SK-N-SH (cell line): ENCODE data around the gene NUP43. TPM values are rescaled to one million over a fixed set of nuclear protein-coding genes. Genes with fewer than 3 reads are reported as not detected.

Experiments used
- CTCF ChIA-PET: fragments of 300-600, 350-600 bp; formaldehyde crosslinking; extraction: SDS; loops from one replicate; lab custom pipeline; 2021; lab: Yijun Ruan, JAX
- POLR2A ChIA-PET: fragments of 350-600 bp; sonication (Branson Sonifier 250); formaldehyde crosslinking; extraction: SDS; loops from one replicate; lab custom pipeline; 2020; ENCODE audit warnings: antibody characterized with exemption, inconsistent platforms; lab: Yijun Ruan, JAX
- DNase-seq: peaks from one replicate; pipeline ENCODE4 v3.0.0; 2012
- H2AFZ ChIP-seq: fragments of 200-600 bp; sonication (generic); 2 replicates; pipeline ENCODE4 v1.8.1; 2016; ENCODE audit warnings: antibody characterized with exemption, mild to moderate bottlenecking, low read depth
- H3F3A ChIP-seq: fragments of 200-600 bp; sonication (generic); replicated peaks from 2 replicates; pipeline ENCODE3; 2016; ENCODE audit warnings: antibody characterized with exemption, mild to moderate bottlenecking; ENCODE audit not compliant: insufficient read depth
- H3K27ac ChIP-seq, 2 experiments: fragments of 200-500 bp in 1 of 2; fragments of 200-600 bp in 1 of 2; sonication (Bioruptor generic) in 1 of 2; sonication (generic), shearing (Covaris generic) in 1 of 2; 2 replicates each; pipeline versions ENCODE4 v1.5.1 to v1.6.1; 2014 to 2016; ENCODE audit warnings: low read depth in 2 of 2, inconsistent platforms in 1 of 2, low read length in 1 of 2, mild to moderate bottlenecking in 1 of 2, mixed read lengths in 1 of 2
- H3K27me3 ChIP-seq: fragments of 200-600 bp; sonication (generic), shearing (Covaris generic); 2 replicates; pipeline ENCODE4 v1.6.1; 2016; ENCODE audit warnings: mixed run types; ENCODE audit not compliant: insufficient read depth
- H3K36me3 ChIP-seq, 2 experiments: fragments of 200-500 bp in 1 of 2; fragments of 200-600 bp in 1 of 2; sonication (Bioruptor generic) in 1 of 2; sonication (generic) in 1 of 2; replicated peaks in 1 of 2; 2 replicates each; pipeline versions ENCODE3 to v1.5.1; 2014 to 2016; ENCODE audit warnings: low read length in 1 of 2, mild to moderate bottlenecking in 1 of 2; ENCODE audit not compliant: insufficient read depth in 2 of 2, control insufficient read depth in 1 of 2
- H3K4me1 ChIP-seq, 2 experiments: fragments of 200-500 bp in 1 of 2; fragments of 200-600 bp in 1 of 2; sonication (Bioruptor generic) in 1 of 2; sonication (generic), shearing (Covaris generic) in 1 of 2; 2 replicates each; pipeline versions ENCODE4 v1.5.1 to v1.6.1; 2014 to 2016; ENCODE audit warnings: low read depth in 1 of 2, low read length in 1 of 2, mixed run types in 1 of 2; ENCODE audit not compliant: insufficient read depth in 2 of 2, control insufficient read depth in 1 of 2
- H3K4me2 ChIP-seq: fragments of 200-600 bp; sonication (generic), shearing (Covaris generic); 2 replicates; pipeline ENCODE4 v1.6.1; 2017; ENCODE audit warnings: mixed run types
- H3K4me3 ChIP-seq, 2 experiments: fragments of 200-500 bp in 1 of 2; fragments of 200-600 bp in 1 of 2; sonication (Bioruptor generic) in 1 of 2; sonication (generic), shearing (Covaris generic) in 1 of 2; 2 replicates each; pipeline versions ENCODE4 v1.5.1 to v1.8.1; 2014 to 2016; ENCODE audit warnings: low read depth in 2 of 2, inconsistent platforms in 1 of 2, low read length in 1 of 2, mild to moderate bottlenecking in 1 of 2, mixed read lengths in 1 of 2, moderate library complexity in 1 of 2
- H3K79me2 ChIP-seq: fragments of 200-600 bp; sonication (generic); 2 replicates; pipeline ENCODE4 v1.8.1; 2017; ENCODE audit warnings: mild to moderate bottlenecking; ENCODE audit not compliant: insufficient read depth
- H3K9ac ChIP-seq: fragments of 200-600 bp; sonication (generic); 2 replicates; pipeline ENCODE4 v1.6.1; 2017; ENCODE audit warnings: mixed run types
- H3K9me2 ChIP-seq: fragments of 200-600 bp; sonication (generic); 2 replicates; pipeline ENCODE4 v1.6.1; 2017; ENCODE audit warnings: mixed run types
- H3K9me3 ChIP-seq: fragments of 200-600 bp; sonication (generic); 2 replicates; pipeline ENCODE4 v1.6.1; 2017; ENCODE audit warnings: mixed run types, mild to moderate bottlenecking, moderate library complexity
- H4K20me1 ChIP-seq: fragments of 200-600 bp; sonication (generic); 2 replicates; pipeline ENCODE4 v1.6.1; 2017; ENCODE audit warnings: mild to moderate bottlenecking, mixed run types; ENCODE audit not compliant: insufficient read depth
- CHD2 ChIP-seq: fragments of 150-350 bp; IDR thresholded peaks from 2 replicates; pipeline ENCODE4 v1.6.1; 2018; ENCODE audit warnings: low read length; ENCODE audit not compliant: partially characterized antibody
- ELF1 ChIP-seq: IDR thresholded peaks from 2 replicates; pipeline ENCODE4 v1.4.0; 2012
- EZH2phosphoT487 ChIP-seq: fragments of 200-600 bp; sonication (generic); IDR thresholded peaks from 2 replicates; pipeline ENCODE4 v1.6.1; 2017; ENCODE audit warnings: low read depth, mixed run types, mild to moderate bottlenecking, antibody characterized with exemption, moderate library complexity, borderline replicate concordance
- FOXM1 ChIP-seq: IDR thresholded peaks from 2 replicates; pipeline ENCODE4 v1.4.0; 2012; ENCODE audit warnings: low read depth, mild to moderate bottlenecking
- GATA2 ChIP-seq: sonication (generic); formaldehyde crosslinking; IDR thresholded peaks from 2 replicates; pipeline ENCODE4 v1.5.0; 2020; ENCODE audit warnings: mild to moderate bottlenecking, missing genetic modification reagents
- JUND ChIP-seq: IDR thresholded peaks from 2 replicates; pipeline ENCODE4 v1.4.0; 2012
- MEF2A ChIP-seq: IDR thresholded peaks from 2 replicates; pipeline ENCODE4 v1.4.0; 2012; ENCODE audit warnings: low read depth, borderline replicate concordance
- NFIC ChIP-seq: IDR thresholded peaks from 2 replicates; pipeline ENCODE4 v1.4.0; 2012; ENCODE audit warnings: borderline replicate concordance
- NRF1 ChIP-seq: IDR thresholded peaks from 2 replicates; pipeline ENCODE4 v1.6.1; 2012; ENCODE audit warnings: low read depth, mild to moderate bottlenecking, low read length
- POLR2AphosphoS5 ChIP-seq: IDR thresholded peaks from 2 replicates; pipeline ENCODE4 v1.6.1; 2012; ENCODE audit warnings: low read depth, low read length
- RFX5 ChIP-seq: IDR thresholded peaks from 2 replicates; pipeline ENCODE4 v1.6.1; 2012; ENCODE audit warnings: mild to moderate bottlenecking, improper control_type of control experiment, low read length
- RXRA ChIP-seq: IDR thresholded peaks from 2 replicates; pipeline ENCODE4 v1.4.0; 2012; ENCODE audit warnings: low read depth, mild to moderate bottlenecking, borderline replicate concordance
- SMC3 ChIP-seq: IDR thresholded peaks from 2 replicates; pipeline ENCODE4 v1.6.1; 2012; ENCODE audit warnings: low read depth, low read length, improper control_type of control experiment
- TAF1 ChIP-seq: IDR thresholded peaks from 2 replicates; pipeline ENCODE4 v1.6.1; 2012; ENCODE audit warnings: low read depth, mild to moderate bottlenecking, low read length, moderate library complexity, borderline replicate concordance
- TCF12 ChIP-seq: IDR thresholded peaks from 2 replicates; pipeline ENCODE4 v1.4.0; 2012
- YY1 ChIP-seq: IDR thresholded peaks from 2 replicates; pipeline ENCODE4 v1.4.0; 2012; ENCODE audit warnings: low read depth, mild to moderate bottlenecking
- WGBS: methylation state at CpG from one replicate; pipeline ENCODE4 v1.1.6; 2017; ENCODE audit warnings: low lambda C conversion rate; 5-methylcytosine and 5-hydroxymethylcytosine counted together
- polyA plus RNA-seq, 3 experiments: library from polyadenylated mRNA; depleted of rRNA; stranded (reverse); fragments of >200 nt; gene quantifications; 2 replicates each; pipeline ENCODE4 v1.2.3, GENCODE V29; 2012
- TF ChIP-seq, protein P1 (sequence below): IDR thresholded peaks from 2 replicates; pipeline ENCODE4 v1.4.0; 2012; ENCODE audit warnings: low read depth, borderline replicate concordance
- TF ChIP-seq, protein P2 (sequence below): fragments of 150-350 bp; IDR thresholded peaks from 2 replicates; pipeline ENCODE4 v1.6.1; 2016; ENCODE audit warnings: mild to moderate bottlenecking, low read depth, low read length
- TF ChIP-seq, protein P3 (sequence below): fragments of 200-600 bp; sonication (generic); IDR thresholded peaks from 2 replicates; pipeline ENCODE4 v1.6.1; 2017; ENCODE audit warnings: antibody characterized with exemption, mild to moderate bottlenecking, moderate library complexity
- TF ChIP-seq, protein P4 (sequence below): IDR thresholded peaks from 2 replicates; pipeline ENCODE4 v1.4.0; 2012; ENCODE audit warnings: low read depth, borderline replicate concordance

The NUP43 gene
- polyA plus RNA-seq, 1 of the 3 experiments (the other 2 are of a cell fraction): 10.1 TPM

DNA sequence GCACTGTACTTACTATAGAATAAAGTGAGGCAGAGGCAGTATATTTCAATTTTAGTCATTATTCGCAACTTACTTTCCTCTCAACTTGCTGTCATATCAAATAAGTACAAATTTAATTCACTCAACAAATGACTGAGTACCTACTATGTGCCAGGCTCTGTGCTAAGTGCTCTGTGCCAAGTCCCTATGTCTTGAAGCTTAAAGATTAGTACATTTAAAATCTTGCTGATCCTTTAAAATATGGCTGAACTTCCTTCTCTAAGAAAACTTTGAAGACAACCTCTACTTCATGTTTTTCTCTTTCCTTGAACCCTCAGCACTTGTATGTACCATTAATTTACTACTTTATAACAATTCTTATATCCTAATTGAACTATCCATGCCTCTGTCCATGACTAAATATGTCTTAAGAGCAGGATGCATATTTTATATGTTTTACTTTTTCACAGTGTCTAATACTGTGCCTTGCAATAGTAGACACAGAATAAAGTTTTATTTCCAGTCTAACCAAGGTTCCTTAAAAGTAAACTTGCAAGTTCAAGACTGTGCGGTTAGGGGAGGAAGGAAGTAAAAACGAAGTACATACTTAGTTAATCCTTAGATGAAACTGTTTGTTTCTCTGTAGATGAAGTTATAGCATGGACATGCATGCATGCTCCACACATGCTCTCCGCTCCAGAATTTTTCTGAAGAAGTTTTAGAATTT, 18.4 kb downstream of the NUP43 start:
- H3K9me3 ChIP-seq: no peaks in the 10 kb centered on the region
- POLR2A ChIA-PET: no interaction called here
- DNase-seq: no peak
- no peak overlapping the region for H3K27ac ChIP-seq
- CTCF ChIA-PET: no interaction called here
- no peaks in the 10 kb centered on the region for H3K27me3 ChIP-seq
- peaks cover 14% of the 10 kb centered on the region for H3F3A ChIP-seq
- 86% methylated on average over 4 of the region's 4 CpGs for WGBS
- TF ChIP-seq TCF12 (no peak), GATA2 (CRISPR knock-in tag) (no peak), RFX5 (no peak), SMC3 (no peak), NFIC (no peak), MEF2A (no peak), EZH2phosphoT487 (no peak), CHD2 (no peak), POLR2AphosphoS5 (no peak), NRF1 (no peak), TAF1 (no peak), ELF1 (no peak), JUND (no peak), RXRA (no peak), YY1 (no peak), FOXM1 (no peak)
- TF ChIP-seq, protein P1, sequence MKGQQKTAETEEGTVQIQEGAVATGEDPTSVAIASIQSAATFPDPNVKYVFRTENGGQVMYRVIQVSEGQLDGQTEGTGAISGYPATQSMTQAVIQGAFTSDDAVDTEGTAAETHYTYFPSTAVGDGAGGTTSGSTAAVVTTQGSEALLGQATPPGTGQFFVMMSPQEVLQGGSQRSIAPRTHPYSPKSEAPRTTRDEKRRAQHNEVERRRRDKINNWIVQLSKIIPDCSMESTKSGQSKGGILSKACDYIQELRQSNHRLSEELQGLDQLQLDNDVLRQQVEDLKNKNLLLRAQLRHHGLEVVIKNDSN: no peak
- TF ChIP-seq, protein P2, sequence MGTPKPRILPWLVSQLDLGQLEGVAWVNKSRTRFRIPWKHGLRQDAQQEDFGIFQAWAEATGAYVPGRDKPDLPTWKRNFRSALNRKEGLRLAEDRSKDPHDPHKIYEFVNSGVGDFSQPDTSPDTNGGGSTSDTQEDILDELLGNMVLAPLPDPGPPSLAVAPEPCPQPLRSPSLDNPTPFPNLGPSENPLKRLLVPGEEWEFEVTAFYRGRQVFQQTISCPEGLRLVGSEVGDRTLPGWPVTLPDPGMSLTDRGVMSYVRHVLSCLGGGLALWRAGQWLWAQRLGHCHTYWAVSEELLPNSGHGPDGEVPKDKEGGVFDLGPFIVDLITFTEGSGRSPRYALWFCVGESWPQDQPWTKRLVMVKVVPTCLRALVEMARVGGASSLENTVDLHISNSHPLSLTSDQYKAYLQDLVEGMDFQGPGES: no peak
- TF ChIP-seq, protein P3, sequence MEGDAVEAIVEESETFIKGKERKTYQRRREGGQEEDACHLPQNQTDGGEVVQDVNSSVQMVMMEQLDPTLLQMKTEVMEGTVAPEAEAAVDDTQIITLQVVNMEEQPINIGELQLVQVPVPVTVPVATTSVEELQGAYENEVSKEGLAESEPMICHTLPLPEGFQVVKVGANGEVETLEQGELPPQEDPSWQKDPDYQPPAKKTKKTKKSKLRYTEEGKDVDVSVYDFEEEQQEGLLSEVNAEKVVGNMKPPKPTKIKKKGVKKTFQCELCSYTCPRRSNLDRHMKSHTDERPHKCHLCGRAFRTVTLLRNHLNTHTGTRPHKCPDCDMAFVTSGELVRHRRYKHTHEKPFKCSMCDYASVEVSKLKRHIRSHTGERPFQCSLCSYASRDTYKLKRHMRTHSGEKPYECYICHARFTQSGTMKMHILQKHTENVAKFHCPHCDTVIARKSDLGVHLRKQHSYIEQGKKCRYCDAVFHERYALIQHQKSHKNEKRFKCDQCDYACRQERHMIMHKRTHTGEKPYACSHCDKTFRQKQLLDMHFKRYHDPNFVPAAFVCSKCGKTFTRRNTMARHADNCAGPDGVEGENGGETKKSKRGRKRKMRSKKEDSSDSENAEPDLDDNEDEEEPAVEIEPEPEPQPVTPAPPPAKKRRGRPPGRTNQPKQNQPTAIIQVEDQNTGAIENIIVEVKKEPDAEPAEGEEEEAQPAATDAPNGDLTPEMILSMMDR: no peak
- TF ChIP-seq, protein P4, sequence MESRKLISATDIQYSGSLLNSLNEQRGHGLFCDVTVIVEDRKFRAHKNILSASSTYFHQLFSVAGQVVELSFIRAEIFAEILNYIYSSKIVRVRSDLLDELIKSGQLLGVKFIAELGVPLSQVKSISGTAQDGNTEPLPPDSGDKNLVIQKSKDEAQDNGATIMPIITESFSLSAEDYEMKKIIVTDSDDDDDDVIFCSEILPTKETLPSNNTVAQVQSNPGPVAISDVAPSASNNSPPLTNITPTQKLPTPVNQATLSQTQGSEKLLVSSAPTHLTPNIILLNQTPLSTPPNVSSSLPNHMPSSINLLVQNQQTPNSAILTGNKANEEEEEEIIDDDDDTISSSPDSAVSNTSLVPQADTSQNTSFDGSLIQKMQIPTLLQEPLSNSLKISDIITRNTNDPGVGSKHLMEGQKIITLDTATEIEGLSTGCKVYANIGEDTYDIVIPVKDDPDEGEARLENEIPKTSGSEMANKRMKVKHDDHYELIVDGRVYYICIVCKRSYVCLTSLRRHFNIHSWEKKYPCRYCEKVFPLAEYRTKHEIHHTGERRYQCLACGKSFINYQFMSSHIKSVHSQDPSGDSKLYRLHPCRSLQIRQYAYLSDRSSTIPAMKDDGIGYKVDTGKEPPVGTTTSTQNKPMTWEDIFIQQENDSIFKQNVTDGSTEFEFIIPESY: no peak
- peaks cover 27 to 59% of the 10 kb centered on the region in 2 experiments for H3K36me3 ChIP-seq
- no peak overlapping the region for H3K4me2 ChIP-seq
- H3K79me2 ChIP-seq: no peaks in the 10 kb centered on the region
- H2AFZ ChIP-seq: no peak overlapping the region
- no peaks in the 10 kb centered on the region for H3K4me1 ChIP-seq
- no peak overlapping the region for H3K9ac ChIP-seq
- H4K20me1 ChIP-seq: no peaks in the 10 kb centered on the region
- no peaks in the 10 kb centered on the region for H3K9me2 ChIP-seq
- H3K4me3 ChIP-seq: no peak overlapping the region
